ENCODE results near the gene GLYR1. TPM values are rescaled to one million over a fixed set of nuclear protein-coding genes. Genes with fewer than 3 reads are reported as not detected.

The GLYR1 gene
- total and polyA plus RNA-seq, 2 experiments from 2014 or later, result 46.5 to 56.9 TPM

- DNase-seq (ENCODE audit: low spot score), result no peak
- Histone ChIP-seq H3K4me2 (peak overlapping the region; percentile 91), H2AFZ (no peak overlapping the region), H3K9me2 (replicated peaks; ENCODE audit: insufficient read depth) (no peaks in the 10 kb centered on the region), H3K27ac (peak overlapping the region; percentile 43), H4K20me1 (ENCODE audit: insufficient read depth, poor library complexity, severe bottlenecking) (no peaks in the 10 kb centered on the region), H3K79me2 (peaks cover 3% of the 10 kb centered on the region), H3K9me3 (ENCODE audit: low read depth) (no peaks in the 10 kb centered on the region), H3K36me3 (replicated peaks; ENCODE audit: insufficient read depth, low read depth) (no peaks in the 10 kb centered on the region), H3K4me3 (no peak overlapping the region), H3K4me1 (ENCODE audit: insufficient read depth) (peaks cover 21% of the 10 kb centered on the region), H3K27me3 (no peaks in the 10 kb centered on the region)
- TF ChIP-seq EZH2phosphoT487 (IDR thresholded peaks at IDR 0.05; ENCODE audit: low read depth, severe bottlenecking, unreplicated experiment), result no peak
- 86% methylated on average over 26 of the region's 26 CpGs for WGBS (ENCODE audit: low lambda C conversion rate, missing lambda C conversion rate)
Measured at GRCh38 chr16:4803898-4804762, 43.0 kb downstream of the GLYR1 start.

- H3K4me3 ChIP-seq, result peak overlapping the region; percentile 84
- WGBS (ENCODE audit: low lambda C conversion rate, missing lambda C conversion rate), result 65% methylated on average over 8 of the region's 8 CpGs
- H3K79me2 ChIP-seq, result peaks cover 3% of the 10 kb centered on the region
- TF ChIP-seq CTCF (IDR thresholded peaks at IDR 0.05; ENCODE audit: poor library complexity) (no peak), EZH2 (IDR thresholded peaks at IDR 0.05; ENCODE audit: borderline replicate concordance) (no peak), EZH2phosphoT487 (IDR thresholded peaks at IDR 0.05; ENCODE audit: low read depth, severe bottlenecking, unreplicated experiment) (no peak)
- no peak for DNase-seq (ENCODE audit: low spot score)
- no peak overlapping the region for H2AFZ ChIP-seq
- no peaks in the 10 kb centered on the region for H3K36me3 ChIP-seq (replicated peaks; ENCODE audit: insufficient read depth, low read depth)
- no peaks in the 10 kb centered on the region for H4K20me1 ChIP-seq (ENCODE audit: insufficient read depth, poor library complexity, severe bottlenecking)
- H3K27me3 ChIP-seq, result no peaks in the 10 kb centered on the region
- H3K9me2 ChIP-seq (replicated peaks; ENCODE audit: insufficient read depth), result no peaks in the 10 kb centered on the region
- peak overlapping the region; percentile 87 for H3K27ac ChIP-seq
- H3K4me2 ChIP-seq, result peak overlapping the region; percentile 91
- H3K4me1 ChIP-seq (ENCODE audit: insufficient read depth), result peaks cover 21% of the 10 kb centered on the region
- no peaks in the 10 kb centered on the region for H3K9me3 ChIP-seq (ENCODE audit: low read depth)
Measured at GRCh38 chr16:4803401-4803844, 43.7 kb downstream of the GLYR1 start.

GRCh38 chr16:4802659-4803287 lies 44.3 kb downstream of the GLYR1 start:
- DNase-seq (ENCODE audit: low spot score), result peak; percentile 95
- Histone ChIP-seq H3K4me1 (ENCODE audit: insufficient read depth) (peaks cover 21% of the 10 kb centered on the region), H3K79me2 (peaks cover 3% of the 10 kb centered on the region), H3K9me2 (replicated peaks; ENCODE audit: insufficient read depth) (no peaks in the 10 kb centered on the region), H3K9me3 (ENCODE audit: low read depth) (no peaks in the 10 kb centered on the region), H2AFZ (peak overlapping the region; percentile 69), H3K27ac (peak overlapping the region; percentile 87), H3K36me3 (replicated peaks; ENCODE audit: insufficient read depth, low read depth) (no peaks in the 10 kb centered on the region), H3K4me3 (peak overlapping the region; percentile 84), H3K27me3 (no peaks in the 10 kb centered on the region), H3K4me2 (peak overlapping the region; percentile 91), H4K20me1 (ENCODE audit: insufficient read depth, poor library complexity, severe bottlenecking) (no peaks in the 10 kb centered on the region)
- under 1% methylated on average over 36 of the region's 59 CpGs for WGBS (ENCODE audit: low lambda C conversion rate, missing lambda C conversion rate)
- TF ChIP-seq CTCF (IDR thresholded peaks at IDR 0.05; ENCODE audit: poor library complexity) (no peak), EZH2phosphoT487 (IDR thresholded peaks at IDR 0.05; ENCODE audit: low read depth, severe bottlenecking, unreplicated experiment) (no peak), EZH2 (IDR thresholded peaks at IDR 0.05; ENCODE audit: borderline replicate concordance) (no peak)
